ENCODE results near the gene DNAH14.

DNA sequence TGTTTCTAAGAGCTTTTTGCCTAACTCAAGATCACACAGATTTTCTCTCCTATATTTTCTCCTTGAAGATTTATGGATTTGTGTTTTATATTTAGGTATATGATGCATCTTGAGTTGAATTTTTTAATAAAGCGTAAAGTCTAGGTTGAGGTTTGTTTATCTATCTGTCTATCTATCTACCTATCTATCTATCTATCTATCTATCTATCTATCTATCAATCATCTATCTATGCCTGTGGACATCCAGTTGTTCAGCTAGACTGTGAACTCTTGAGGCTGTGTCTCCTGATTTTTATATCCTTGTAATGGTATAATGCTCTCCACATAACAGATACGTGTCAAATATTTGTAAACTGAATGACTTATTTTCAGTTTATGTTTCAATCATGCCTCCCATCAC, 120.1 kb downstream of the DNAH14 start:
- TF ChIP-seq POLR2A (IDR thresholded peaks at IDR 0.05; ENCODE audit: low read depth, low read length) (no peak), TAF1 (IDR thresholded peaks at IDR 0.05; ENCODE audit: low read depth, low read length) (no peak), PAX5 (IDR thresholded peaks at IDR 0.05; ENCODE audit: insufficient read depth, low read length, severe bottlenecking) (no peak)
